Measurements from ENCODE around the gene DOK3.

- TF ChIP-seq ZFP30 (CRISPR knock-in tag; IDR thresholded peaks at IDR 0.05) (no peak), CREB5 (CRISPR knock-in tag; IDR thresholded peaks at IDR 0.05; ENCODE audit: low read depth) (no peak), ZC3H10 (CRISPR knock-in tag; IDR thresholded peaks at IDR 0.05) (no peak)
Measured at GRCh38 chr5:177500685-177501522, 8.7 kb downstream of the DOK3 start.

Measured in SK-N-SH treated with all-trans-retinoic acid at 6 μM for 48 hours (cell line).